ENCODE measurements around the gene NR2F2.
"Not testable (repeated sequence)": the region's sequence is repeated elsewhere in the genome, so short reads cannot be mapped to it uniquely, and the experiment has no call there.

Gene NR2F2

GRCh38 chr15:96372554-96372953, 42.1 kb downstream of the NR2F2 start:
- no peak overlapping the region for H3K23ac ChIP-seq (ENCODE audit: low read length)
- H3K4ac ChIP-seq (ENCODE audit: low read depth, low read length), result no peak overlapping the region
- H4K8ac ChIP-seq (ENCODE audit: low read depth, low read length), result no peak overlapping the region
- H3K36me3 ChIP-seq (ENCODE audit: control insufficient read depth in 1 of 2, insufficient read depth in 2 of 2, low read length in 2 of 2), result no peaks in the 10 kb centered on the region
- H3K4me2 ChIP-seq (ENCODE audit: low read length), result no peak overlapping the region
- H2BK5ac ChIP-seq (ENCODE audit: low read depth, low read length, poor library complexity), result no peak overlapping the region
- no peak for DNase-seq
- no peak overlapping the region for H3K18ac ChIP-seq (ENCODE audit: low read length)
- no peak overlapping the region for H4K91ac ChIP-seq (ENCODE audit: low read depth, low read length)
- no peak overlapping the region for H3K4me3 ChIP-seq (ENCODE audit: low read depth, low read length)
- no peaks in the 10 kb centered on the region for H3K9me3 ChIP-seq (ENCODE audit: insufficient read depth, low read depth, low read length)
- no peak overlapping the region for H2BK120ac ChIP-seq (ENCODE audit: insufficient read depth, low read length, poor library complexity)
- no peak overlapping the region for H2AK5ac ChIP-seq (ENCODE audit: low read length)
- H3K4me1 ChIP-seq (ENCODE audit: control insufficient read depth in 1 of 2, insufficient read depth in 2 of 2, low read length in 2 of 2), result no peaks in the 10 kb centered on the region
- no peak overlapping the region for H3K27ac ChIP-seq (ENCODE audit: low read depth, low read length)
- H2AFZ ChIP-seq (ENCODE audit: insufficient read depth, low read length, poor library complexity), result no peak overlapping the region
- WGBS (ENCODE audit: extremely low coverage, insufficient coverage, insufficient read length), result no CpG with 5 or more reads among the region's 2 CpGs
- no peaks in the 10 kb centered on the region for H3K79me1 ChIP-seq (ENCODE audit: low read length)
- H4K12ac ChIP-seq (ENCODE audit: low read depth, low read length), result no peak overlapping the region
- H3K27me3 ChIP-seq (ENCODE audit: insufficient read depth, low read length), result peaks cover 29% of the 10 kb centered on the region
- no peak overlapping the region for H3K14ac ChIP-seq (ENCODE audit: low read length)
- no peak overlapping the region for H3K9ac ChIP-seq (ENCODE audit: low read length)
- H3K79me2 ChIP-seq (ENCODE audit: control insufficient read depth, insufficient read depth, low read length, poor library complexity), result no peaks in the 10 kb centered on the region
- H2BK12ac ChIP-seq (ENCODE audit: low read length), result no peak overlapping the region

GRCh38 chr15:96374499-96374898, 44.0 kb downstream of the NR2F2 start:
- Histone ChIP-seq H3K9ac (ENCODE audit: low read length) (no peak overlapping the region), H3K27ac (ENCODE audit: low read depth, low read length) (no peak overlapping the region), H3K79me1 (ENCODE audit: low read length) (no peaks in the 10 kb centered on the region), H3K18ac (ENCODE audit: low read length) (no peak overlapping the region), H3K4me3 (ENCODE audit: low read depth, low read length) (no peak overlapping the region), H2BK120ac (ENCODE audit: insufficient read depth, low read length, poor library complexity) (no peak overlapping the region), H3K23ac (ENCODE audit: low read length) (no peak overlapping the region), H4K91ac (ENCODE audit: low read depth, low read length) (no peak overlapping the region), H2AFZ (ENCODE audit: insufficient read depth, low read length, poor library complexity) (no peak overlapping the region), H3K9me3 (ENCODE audit: insufficient read depth, low read depth, low read length) (no peaks in the 10 kb centered on the region), H3K27me3 (ENCODE audit: insufficient read depth, low read length) (peaks cover 10% of the 10 kb centered on the region), H3K4me1 (ENCODE audit: control insufficient read depth in 1 of 2, insufficient read depth in 2 of 2, low read length in 2 of 2) (no peaks in the 10 kb centered on the region), H4K12ac (ENCODE audit: low read depth, low read length) (no peak overlapping the region), H3K14ac (ENCODE audit: low read length) (no peak overlapping the region), H2BK12ac (ENCODE audit: low read length) (no peak overlapping the region), H3K36me3 (ENCODE audit: control insufficient read depth in 1 of 2, insufficient read depth in 2 of 2, low read length in 2 of 2) (no peaks in the 10 kb centered on the region), H3K79me2 (ENCODE audit: control insufficient read depth, insufficient read depth, low read length, poor library complexity) (no peaks in the 10 kb centered on the region), H4K8ac (ENCODE audit: low read depth, low read length) (no peak overlapping the region), H3K4ac (ENCODE audit: low read depth, low read length) (no peak overlapping the region), H2AK5ac (ENCODE audit: low read length) (no peak overlapping the region), H3K4me2 (ENCODE audit: low read length) (no peak overlapping the region), H2BK5ac (ENCODE audit: low read depth, low read length, poor library complexity) (no peak overlapping the region)
- no peak for DNase-seq
- WGBS (ENCODE audit: extremely low coverage, insufficient coverage, insufficient read length), result no CpG with 5 or more reads among the region's 5 CpGs

GRCh38 chr15:96379592-96379991, 49.1 kb downstream of the NR2F2 start:
- not testable (repeated sequence) for H3K27me3 ChIP-seq (ENCODE audit: insufficient read depth, low read length); H3K23ac ChIP-seq (ENCODE audit: low read length); H3K14ac ChIP-seq (ENCODE audit: low read length); H3K27ac ChIP-seq (ENCODE audit: low read depth, low read length); H3K9ac ChIP-seq (ENCODE audit: low read length); H4K8ac ChIP-seq (ENCODE audit: low read depth, low read length); H4K91ac ChIP-seq (ENCODE audit: low read depth, low read length); H2BK5ac ChIP-seq (ENCODE audit: low read depth, low read length, poor library complexity); H3K4me2 ChIP-seq (ENCODE audit: low read length); H2AK5ac ChIP-seq (ENCODE audit: low read length); H3K4ac ChIP-seq (ENCODE audit: low read depth, low read length); H3K4me3 ChIP-seq (ENCODE audit: low read depth, low read length); H3K18ac ChIP-seq (ENCODE audit: low read length); H2AFZ ChIP-seq (ENCODE audit: insufficient read depth, low read length, poor library complexity); H2BK12ac ChIP-seq (ENCODE audit: low read length); H3K79me2 ChIP-seq (ENCODE audit: control insufficient read depth, insufficient read depth, low read length, poor library complexity); H4K12ac ChIP-seq (ENCODE audit: low read depth, low read length); H3K36me3 ChIP-seq (ENCODE audit: control insufficient read depth in 1 of 2, insufficient read depth in 2 of 2, low read length in 2 of 2); H3K9me3 ChIP-seq (ENCODE audit: insufficient read depth, low read depth, low read length); H3K4me1 ChIP-seq (ENCODE audit: control insufficient read depth in 1 of 2, insufficient read depth in 2 of 2, low read length in 2 of 2); DNase-seq; H3K79me1 ChIP-seq (ENCODE audit: low read length); H2BK120ac ChIP-seq (ENCODE audit: insufficient read depth, low read length, poor library complexity)
- no CpG with 5 or more reads among the region's 2 CpGs for WGBS (ENCODE audit: extremely low coverage, insufficient coverage, insufficient read length)

- Histone ChIP-seq H3K4me3 (ENCODE audit: low read depth, low read length) (no peak overlapping the region), H3K27me3 (ENCODE audit: insufficient read depth, low read length) (no peaks in the 10 kb centered on the region), H3K36me3 (ENCODE audit: control insufficient read depth in 1 of 2, insufficient read depth in 2 of 2, low read length in 2 of 2) (no peaks in the 10 kb centered on the region), H2BK12ac (ENCODE audit: low read length) (no peak overlapping the region), H3K14ac (ENCODE audit: low read length) (no peak overlapping the region), H3K4me2 (ENCODE audit: low read length) (no peak overlapping the region), H3K18ac (ENCODE audit: low read length) (no peak overlapping the region), H3K27ac (ENCODE audit: low read depth, low read length) (no peak overlapping the region), H3K79me2 (ENCODE audit: control insufficient read depth, insufficient read depth, low read length, poor library complexity) (no peaks in the 10 kb centered on the region), H3K79me1 (ENCODE audit: low read length) (no peaks in the 10 kb centered on the region), H3K9ac (ENCODE audit: low read length) (no peak overlapping the region), H4K91ac (ENCODE audit: low read depth, low read length) (no peak overlapping the region), H3K9me3 (ENCODE audit: insufficient read depth, low read depth, low read length) (no peaks in the 10 kb centered on the region), H4K8ac (ENCODE audit: low read depth, low read length) (no peak overlapping the region), H2BK120ac (ENCODE audit: insufficient read depth, low read length, poor library complexity) (no peak overlapping the region), H3K4me1 (ENCODE audit: control insufficient read depth in 1 of 2, insufficient read depth in 2 of 2, low read length in 2 of 2) (no peaks in the 10 kb centered on the region), H2BK5ac (ENCODE audit: low read depth, low read length, poor library complexity) (no peak overlapping the region), H2AK5ac (ENCODE audit: low read length) (no peak overlapping the region), H3K4ac (ENCODE audit: low read depth, low read length) (no peak overlapping the region), H3K23ac (ENCODE audit: low read length) (no peak overlapping the region), H2AFZ (ENCODE audit: insufficient read depth, low read length, poor library complexity) (no peak overlapping the region), H4K12ac (ENCODE audit: low read depth, low read length) (no peak overlapping the region)
- no CpG with 5 or more reads among the region's 4 CpGs for WGBS (ENCODE audit: extremely low coverage, insufficient coverage, insufficient read length)
- DNase-seq, result no peak
These were observed 51.0 kb downstream of the NR2F2 start for GRCh38 chr15:96381463-96381862.

Data from trophoblast cell (in vitro differentiated cells and primary cell).